Colon (tissue), 2 donors: ENCODE measurements around the gene USP6NL.
"Not testable (repeated sequence)": the region's sequence is repeated elsewhere in the genome, so short reads cannot be mapped to it uniquely, and the experiment has no call there.

Experiments used
- FAIRE-seq: peaks from 2 replicates; lab custom pipeline; 2012; peaks lifted over from hg19 to GRCh38; lab: Jason Lieb, UNC
- donor health status: control.
- donor health status: control.

USP6NL gene

GRCh38 chr10:11515596-11516430 is 95.6 kb downstream of the USP6NL start:
- peak; percentile 72 for FAIRE-seq

GRCh38 chr10:11513727-11514126 is 97.7 kb downstream of the USP6NL start:
- no peak for FAIRE-seq

- FAIRE-seq: no peak
These were observed 98.9 kb downstream of the USP6NL start for GRCh38 chr10:11512596-11512995.

GRCh38 chr10:11511321-11511720 is 100.1 kb downstream of the USP6NL start:
- FAIRE-seq: no peak

GRCh38 chr10:11510736-11511135 is 100.7 kb downstream of the USP6NL start:
- no peak for FAIRE-seq

- FAIRE-seq: no peak
These were observed 101.2 kb downstream of the USP6NL start for GRCh38 chr10:11510281-11510680.

GRCh38 chr10:11509036-11509435 is 102.4 kb downstream of the USP6NL start:
- no peak for FAIRE-seq

- FAIRE-seq: no peak
These were observed 105.1 kb downstream of the USP6NL start for GRCh38 chr10:11506247-11506789.

GRCh38 chr10:11505639-11506038 is 105.8 kb downstream of the USP6NL start:
- no peak for FAIRE-seq

- no peak for FAIRE-seq
These were observed 106.7 kb downstream of the USP6NL start for GRCh38 chr10:11504566-11505285.

GRCh38 chr10:11501600-11501999 is 109.8 kb downstream of the USP6NL start:
- no peak for FAIRE-seq

- no peak for FAIRE-seq
These were observed 111.9 kb downstream of the USP6NL start for GRCh38 chr10:11499425-11500071.

- no peak for FAIRE-seq
These were observed 113.1 kb downstream of the USP6NL start for GRCh38 chr10:11498399-11498798.

GRCh38 chr10:11494923-11495322 is 116.5 kb downstream of the USP6NL start:
- FAIRE-seq: not testable (repeated sequence)

- FAIRE-seq: no peak
These were observed 117.8 kb downstream of the USP6NL start for GRCh38 chr10:11493646-11494045.

GRCh38 chr10:11491087-11491486 is 120.4 kb downstream of the USP6NL start:
- FAIRE-seq: no peak

- no peak for FAIRE-seq
These were observed 121.9 kb downstream of the USP6NL start for GRCh38 chr10:11489591-11489990.

GRCh38 chr10:11488126-11488525 is 123.3 kb downstream of the USP6NL start:
- no peak for FAIRE-seq

GRCh38 chr10:11483201-11484148 is 128.0 kb downstream of the USP6NL start:
- FAIRE-seq: no peak

- no peak for FAIRE-seq
These were observed 129.1 kb downstream of the USP6NL start for GRCh38 chr10:11482306-11482705.

GRCh38 chr10:11480687-11481086 is 130.8 kb downstream of the USP6NL start:
- no peak for FAIRE-seq
